GM21515 (cell line): ENCODE measurements around the gene ATAD3A.
"Not testable (repeated sequence)": the region's sequence is repeated elsewhere in the genome, so short reads cannot be mapped to it uniquely, and the experiment has no call there.

ENCODE experiments used
- ATAC-seq: cut with Tn5 transposase; IDR thresholded peaks from one replicate; pipeline ENCODE4 v1.9.1; 2021; ENCODE audit not compliant: unreplicated experiment

ATAD3A gene

GRCh38 chr1:1511533-1512285 is at the start of gene ATAD3A:
Gene ATAD3A (plus strand): TSS chr1:1512162. CDS start chr1:1512269, 107 bp downstream.
- ATAC-seq: peak; percentile 83

GRCh38 chr1:1462318-1462966 is 49.5 kb upstream of the ATAD3A start:
- ATAC-seq: no peak

GRCh38 chr1:1463312-1463711 is 48.6 kb upstream of the ATAD3A start:
- ATAC-seq: no peak

- ATAC-seq: not testable (repeated sequence)
These were observed 43.6 kb upstream of the ATAD3A start for GRCh38 chr1:1468196-1468985.

DNA sequence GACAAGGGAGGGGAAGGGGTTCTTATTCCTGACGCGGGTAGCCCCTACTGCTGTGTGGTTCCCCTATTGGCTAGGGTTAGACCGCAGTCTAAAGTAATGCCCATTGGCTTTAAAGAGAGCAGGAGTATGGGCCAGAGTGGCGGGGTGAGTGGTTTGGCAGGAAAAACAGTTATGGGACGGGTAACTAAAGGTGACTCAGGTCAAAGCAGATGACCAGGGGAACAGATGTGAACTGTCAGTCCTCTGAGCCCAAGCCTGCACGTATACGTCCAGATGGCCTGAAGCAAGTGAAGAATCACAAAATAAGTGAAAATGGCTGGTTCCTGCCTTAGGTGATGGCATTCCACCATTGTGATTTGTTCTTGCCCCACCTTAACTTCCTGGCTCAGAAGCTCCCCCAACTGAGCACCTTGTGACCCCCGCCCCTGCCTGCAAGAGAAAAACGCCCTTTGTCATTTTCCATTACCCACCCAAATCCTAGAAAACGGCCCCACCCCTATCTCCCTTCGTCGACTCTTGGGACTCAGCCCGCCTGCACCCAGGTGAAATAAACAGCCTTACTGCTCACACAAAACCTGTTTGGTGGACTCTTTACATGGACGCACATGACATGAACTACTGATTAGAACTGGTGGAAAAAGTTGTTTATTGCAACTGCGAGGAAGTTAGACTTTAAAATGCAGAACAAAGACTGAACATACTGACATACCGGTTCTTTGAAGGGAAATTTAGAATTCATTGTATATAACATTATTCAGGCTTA is 41.2 kb upstream of the ATAD3A start:
- no peak for ATAC-seq

GRCh38 chr1:1471389-1472052 is 40.4 kb upstream of the ATAD3A start, which contains the start of gene ATAD3B:
Gene ATAD3B (plus strand): TSS chr1:1471765. CDS start chr1:1471885, 120 bp downstream.
- ATAC-seq: peak; percentile 82

DNA sequence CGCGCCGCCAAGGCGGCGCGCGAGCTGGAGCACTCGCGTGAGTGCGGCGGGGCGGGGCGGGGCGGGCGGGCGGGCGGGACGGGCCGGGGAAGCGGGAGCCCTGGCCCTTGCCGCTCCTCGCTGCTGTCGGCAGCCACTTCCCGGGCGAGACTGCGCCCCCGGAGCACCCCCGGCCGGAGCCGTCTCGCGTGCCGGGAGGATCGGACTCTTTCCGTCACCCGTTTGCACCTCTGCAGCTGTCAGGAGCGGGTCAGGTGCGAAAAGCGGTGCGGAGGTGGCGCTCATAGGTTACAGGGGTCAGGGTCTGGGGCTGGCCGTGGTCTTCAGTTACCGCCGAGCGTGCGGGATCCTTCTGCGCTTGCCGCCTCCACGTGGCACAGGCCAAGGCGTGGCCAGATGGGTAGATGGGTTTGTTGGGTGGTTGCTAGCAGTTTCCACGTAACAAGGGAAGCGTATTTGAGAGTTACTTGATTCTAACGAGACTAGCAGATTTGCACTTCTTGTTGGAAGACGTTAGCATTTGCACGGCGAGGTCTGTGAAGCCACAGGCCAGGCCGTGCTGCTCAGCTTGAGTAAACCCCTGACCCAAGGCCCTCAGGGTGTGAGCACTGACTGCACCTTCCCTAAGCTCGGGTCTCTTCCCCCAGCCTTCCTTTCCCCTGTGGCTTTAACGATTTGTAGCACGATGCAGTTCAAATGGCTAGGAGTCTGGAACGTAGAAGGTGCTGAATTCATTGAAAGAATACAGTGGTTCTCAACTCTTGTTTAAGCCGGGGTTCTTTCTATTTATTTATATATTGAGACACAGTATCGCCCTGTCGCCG is 39.7 kb upstream of the ATAD3A start:
- ATAC-seq: not testable (repeated sequence)

DNA sequence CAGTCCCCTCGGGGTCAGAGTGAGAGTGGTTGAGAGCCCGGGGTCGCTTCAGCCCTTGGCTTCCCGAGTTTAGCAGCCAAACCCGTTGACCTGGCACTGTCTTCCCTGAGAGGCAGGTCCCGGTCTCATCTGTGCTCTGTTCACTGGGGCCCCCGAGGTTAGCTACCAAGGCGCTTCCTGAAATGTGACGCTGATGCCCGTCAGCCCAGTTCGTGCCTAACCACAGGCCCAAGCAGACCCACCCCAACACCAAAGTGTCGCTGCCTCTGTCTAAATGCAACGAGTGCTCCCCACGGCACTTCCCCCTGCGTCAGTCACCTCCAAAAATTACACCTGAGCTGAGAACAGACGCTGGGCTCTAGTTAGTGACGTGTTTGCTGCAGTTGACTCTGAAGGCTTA is 36.0 kb upstream of the ATAD3A start:
- not testable (repeated sequence) for ATAC-seq

GRCh38 chr1:1477206-1477605 is 34.8 kb upstream of the ATAD3A start:
- no peak for ATAC-seq

GRCh38 chr1:1479547-1480487 is 32.1 kb upstream of the ATAD3A start:
- no peak for ATAC-seq

DNA sequence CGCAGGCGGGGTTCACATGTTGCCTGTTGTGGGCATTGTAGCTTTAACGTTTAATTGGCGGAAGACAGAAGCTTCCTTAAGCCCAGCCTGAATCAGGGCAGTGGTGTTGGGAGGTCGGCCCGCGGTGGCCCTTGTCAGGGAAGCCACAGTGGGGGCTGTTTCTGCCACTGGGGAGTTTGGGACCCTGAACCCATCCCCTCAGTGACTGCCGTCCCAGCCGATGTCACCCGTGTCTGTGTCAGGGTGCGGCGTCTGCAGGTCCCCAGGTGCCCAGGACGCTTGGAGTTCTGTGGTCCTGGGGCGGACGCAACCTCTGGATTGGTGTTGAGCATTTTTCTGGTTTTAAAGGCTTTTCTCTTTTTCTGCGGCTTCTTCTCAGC is 31.5 kb upstream of the ATAD3A start:
- not testable (repeated sequence) for ATAC-seq

DNA sequence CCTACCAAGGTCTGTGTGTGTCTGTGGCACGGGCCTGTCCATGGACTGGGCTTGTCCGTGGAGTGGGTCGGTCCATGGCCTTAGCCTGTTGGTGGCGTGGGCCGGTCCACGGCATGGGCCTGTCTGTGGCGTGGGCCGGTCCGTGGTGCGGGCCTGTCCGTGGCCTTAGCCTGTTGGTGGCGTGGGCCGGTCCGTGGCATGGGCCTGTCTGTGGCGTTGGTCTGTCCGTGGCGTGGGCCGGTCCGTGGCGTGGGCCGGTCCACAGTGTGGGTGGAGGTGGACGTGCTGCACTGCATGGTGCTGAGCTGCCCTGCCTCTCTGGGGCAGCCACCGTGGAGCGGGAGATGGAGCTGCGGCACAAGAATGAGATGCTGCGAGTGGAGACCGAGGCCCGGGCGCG is 30.2 kb upstream of the ATAD3A start:
- not testable (repeated sequence) for ATAC-seq

- ATAC-seq: no peak
These were observed 29.1 kb upstream of the ATAD3A start for GRCh38 chr1:1482856-1483255.

GRCh38 chr1:1483714-1484113 is 28.2 kb upstream of the ATAD3A start:
- no peak for ATAC-seq

DNA sequence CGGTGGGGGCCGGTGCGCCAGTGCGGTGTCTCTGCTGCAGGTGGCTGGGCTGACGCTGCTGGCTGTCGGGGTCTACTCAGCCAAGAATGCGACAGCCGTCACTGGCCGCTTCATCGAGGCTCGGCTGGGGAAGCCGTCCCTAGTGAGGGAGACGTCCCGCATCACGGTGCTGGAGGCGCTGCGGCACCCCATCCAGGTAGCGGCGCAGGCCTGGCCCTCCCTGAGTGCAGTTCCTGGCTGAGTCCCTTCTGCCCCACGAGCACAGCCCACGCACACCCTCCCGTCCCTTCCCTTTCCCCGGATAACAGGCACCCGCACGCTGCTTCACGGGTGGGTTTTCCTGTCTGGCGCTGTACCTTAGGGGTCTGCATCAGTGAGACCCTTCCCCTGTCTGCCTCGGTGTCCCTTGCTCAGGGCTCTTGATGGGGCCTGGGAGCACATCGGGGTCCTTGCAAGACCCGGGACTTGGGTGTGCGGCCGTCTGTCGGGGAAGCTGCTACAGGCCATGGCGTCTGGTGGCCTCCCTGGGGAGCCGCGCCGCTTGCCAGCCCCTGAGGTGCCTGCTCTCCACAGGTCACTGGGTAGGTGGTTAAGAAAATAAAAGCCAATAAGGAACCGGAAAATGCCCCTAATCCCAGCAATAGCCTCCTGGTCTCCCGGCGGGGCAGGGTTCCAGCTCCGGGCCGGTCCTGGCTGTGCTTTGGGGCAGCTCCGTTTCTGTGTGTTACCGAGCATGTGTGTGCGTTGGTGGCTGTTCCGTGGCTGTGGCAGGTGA is 26.8 kb upstream of the ATAD3A start:
- ATAC-seq: not testable (repeated sequence)

DNA sequence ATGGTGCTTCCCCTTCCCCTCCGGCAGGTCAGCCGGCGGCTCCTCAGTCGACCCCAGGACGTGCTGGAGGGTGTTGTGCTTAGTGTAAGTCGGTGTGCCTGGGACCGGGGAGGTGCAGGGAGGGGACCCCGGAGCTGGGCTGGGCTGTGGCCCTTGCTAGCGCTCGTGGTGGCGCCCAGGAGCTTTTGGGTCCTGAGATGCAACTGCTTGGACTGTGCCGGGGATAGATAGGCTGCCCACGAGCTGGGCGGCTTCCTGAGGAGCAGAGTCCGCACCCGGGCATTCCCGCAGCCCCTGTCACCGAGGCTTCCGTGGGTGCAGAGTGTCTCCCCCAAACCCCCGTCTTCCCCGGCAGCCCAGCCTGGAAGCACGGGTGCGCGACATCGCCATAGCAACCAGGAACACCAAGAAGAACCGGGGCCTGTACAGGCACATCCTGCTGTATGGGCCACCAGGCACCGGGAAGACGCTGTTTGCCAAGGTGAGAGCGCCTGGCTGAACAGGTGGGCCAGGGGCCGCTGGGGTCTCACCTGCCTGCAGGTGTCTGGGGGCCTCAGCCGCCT is 26.1 kb upstream of the ATAD3A start:
- not testable (repeated sequence) for ATAC-seq

GRCh38 chr1:1487701-1488100 is 24.3 kb upstream of the ATAD3A start:
- ATAC-seq: no peak
